Stimulated activated CD4-positive, alpha-beta T cell treated with anti-CD3 and anti-CD28 coated beads, Interleukin-15, amount 100 ng/mL, for 48 hours (primary cell): Measurements from ENCODE around the gene TRIM17.

Source experiments
- DNase-seq, 2 donors: peaks; one replicate each; pipeline ENCODE4 v3.0.0-alpha.2; 2020; ENCODE audit warnings: low read depth in 2 of 2

TRIM17 gene

DNA sequence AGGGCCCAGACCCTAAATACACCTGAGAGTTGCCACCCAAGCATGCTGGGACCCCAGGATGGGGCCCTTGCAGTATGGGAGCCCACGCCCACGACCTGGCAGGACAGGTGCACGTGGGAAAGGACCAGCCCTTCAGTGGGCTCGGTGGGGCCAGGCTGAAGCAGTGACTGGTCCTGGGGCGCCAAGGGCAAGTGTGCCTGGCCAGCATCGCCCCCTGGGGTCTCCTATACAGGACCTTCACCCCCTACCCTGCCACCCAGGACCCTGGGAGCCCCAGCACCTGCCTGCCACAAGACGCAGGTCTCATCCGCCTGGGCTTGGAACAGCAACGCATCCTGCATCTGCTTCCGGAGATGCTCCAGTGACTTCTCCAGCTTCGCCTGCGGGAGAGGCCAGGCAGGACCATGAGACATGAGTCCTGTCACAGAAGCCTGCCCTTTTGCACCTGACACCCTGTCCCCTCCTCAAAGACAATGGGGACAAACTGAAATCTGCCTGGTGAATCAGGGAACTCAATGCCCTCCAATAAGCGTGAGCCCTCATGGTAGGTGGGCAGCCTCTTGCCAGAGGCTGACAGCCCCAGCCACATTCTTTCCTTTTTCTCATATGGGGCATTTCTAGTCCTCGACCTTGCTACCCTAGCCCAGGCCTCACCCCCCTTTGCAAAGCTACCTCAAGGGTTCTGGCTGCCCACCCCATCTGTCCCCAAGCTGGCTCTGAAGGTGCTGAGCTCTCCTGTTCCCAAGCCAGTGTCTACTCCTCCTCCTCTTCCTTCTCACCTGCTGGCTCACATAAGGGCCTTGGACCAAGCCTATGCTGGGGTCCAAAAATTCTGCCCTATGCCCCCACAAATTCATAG, 14.7 kb downstream of the TRIM17 start:
- no peak for DNase-seq

DNA sequence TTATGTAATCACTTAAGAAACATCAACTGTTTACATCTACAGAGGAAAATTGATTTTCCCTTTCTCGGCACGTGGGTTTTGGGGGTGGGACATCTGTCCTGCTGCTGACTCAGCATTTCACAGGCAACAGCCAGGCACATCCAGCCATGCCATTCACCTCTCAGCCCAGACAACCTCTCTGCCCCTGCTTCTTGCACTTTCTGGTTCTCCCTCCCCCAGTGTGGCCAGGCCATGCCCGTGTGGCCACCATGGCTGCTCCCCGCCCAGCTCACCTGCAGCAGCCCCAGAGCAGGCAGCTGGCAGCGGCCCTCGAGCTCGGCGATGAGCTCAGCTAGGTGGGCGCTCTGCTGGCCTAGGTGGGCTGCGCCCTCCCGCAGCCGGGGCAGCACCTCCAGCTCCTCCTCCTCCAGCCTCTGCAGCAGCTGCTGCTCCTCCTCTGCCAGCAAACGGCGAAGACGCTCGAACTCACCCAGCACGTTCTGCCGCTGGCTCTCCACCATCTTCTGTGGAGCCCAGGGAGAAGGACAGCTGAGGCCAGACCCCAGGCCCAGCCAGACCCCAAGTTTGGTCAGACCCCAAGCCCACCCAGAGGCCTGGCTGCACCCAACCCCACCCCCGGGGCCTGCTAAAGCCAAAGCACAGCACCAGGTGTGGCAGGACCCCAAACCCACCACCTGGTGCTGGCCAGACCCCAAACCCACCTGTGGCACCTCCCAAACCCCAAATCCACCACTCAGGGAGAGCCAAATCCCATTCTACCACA, 15.8 kb downstream of the TRIM17 start:
- DNase-seq: no peak

DNA sequence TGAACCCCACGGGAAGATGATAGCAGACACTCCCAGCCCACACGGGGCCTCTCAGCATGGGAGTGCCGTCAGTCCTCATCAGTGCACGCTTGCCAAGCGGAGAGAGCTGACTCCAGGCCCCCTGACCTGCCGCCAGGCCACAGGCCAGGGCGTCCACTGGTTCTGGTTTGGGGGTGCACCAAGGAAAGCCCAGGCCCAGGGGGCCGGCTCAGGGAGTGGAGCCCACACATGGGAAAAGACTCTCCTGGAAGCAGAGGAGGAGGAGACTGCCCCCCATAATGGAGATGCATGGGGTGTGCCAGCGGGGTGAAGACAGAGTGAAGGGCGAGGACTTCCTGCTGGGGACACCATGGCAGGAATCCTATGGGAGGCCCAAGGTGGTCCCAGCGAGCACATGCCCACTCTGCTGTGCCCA, 16.4 kb downstream of the TRIM17 start:
- DNase-seq: no peak

GRCh38 chr1:228399531-228400236, 17.0 kb downstream of the TRIM17 start:
- DNase-seq: no peak

GRCh38 chr1:228398741-228399461, 17.8 kb downstream of the TRIM17 start:
- DNase-seq: no peak

GRCh38 chr1:228397966-228398365, 18.7 kb downstream of the TRIM17 start:
- no peak for DNase-seq

- no peak for DNase-seq
Observed at GRCh38 chr1:228396770-228397662, 19.6 kb downstream of the TRIM17 start.

- no peak for DNase-seq
Observed at GRCh38 chr1:228394571-228395394, 21.9 kb downstream of the TRIM17 start.

- DNase-seq: no peak
Observed at GRCh38 chr1:228393811-228394570, 22.7 kb downstream of the TRIM17 start.

GRCh38 chr1:228393268-228393701, 23.4 kb downstream of the TRIM17 start:
- DNase-seq: no peak

- no peak for DNase-seq
Observed at GRCh38 chr1:228392111-228392936, 24.3 kb downstream of the TRIM17 start.

- no peak for DNase-seq
Observed at GRCh38 chr1:228391411-228392020, 25.1 kb downstream of the TRIM17 start.

DNA sequence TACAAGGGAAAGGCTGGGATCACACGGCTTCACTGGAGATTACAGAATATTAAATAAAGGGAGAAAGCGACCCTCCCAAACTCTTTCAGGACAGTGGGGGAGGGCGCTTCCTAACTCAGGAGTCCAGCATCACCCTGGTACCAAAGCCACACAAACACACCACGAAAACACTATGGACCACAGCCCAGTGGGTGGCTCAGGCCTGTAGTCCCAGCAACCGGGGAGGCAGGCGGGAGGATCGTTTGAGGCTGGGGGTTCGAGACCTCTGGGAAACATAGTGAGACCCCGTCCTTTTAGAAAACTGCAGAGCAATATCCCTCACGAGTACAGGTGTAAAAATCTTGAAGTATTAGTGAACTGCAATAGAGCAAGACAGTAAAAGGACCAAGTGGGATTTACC, 26.0 kb downstream of the TRIM17 start:
- DNase-seq: no peak

DNA sequence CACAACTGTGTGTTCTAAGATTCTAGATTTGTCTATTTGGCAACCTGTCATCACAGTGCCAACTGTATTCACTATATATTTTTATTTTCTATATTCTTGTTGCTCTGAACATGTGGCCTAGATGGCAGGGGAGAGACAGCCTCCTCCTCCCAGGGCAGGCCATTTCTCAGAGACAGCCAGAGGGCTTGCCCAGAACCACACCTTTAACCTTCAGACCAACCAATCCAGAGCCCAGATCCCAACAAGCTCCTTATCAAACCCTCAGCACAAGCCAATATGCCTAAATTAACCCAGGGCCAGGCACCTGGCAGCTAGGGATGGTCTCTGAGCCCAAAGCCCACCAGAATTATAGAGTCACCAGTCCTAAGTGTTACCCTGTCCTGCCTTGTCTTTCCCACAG, 29.3 kb downstream of the TRIM17 start:
- no peak for DNase-seq

GRCh38 chr1:228385232-228385631, 31.4 kb downstream of the TRIM17 start:
- DNase-seq: no peak

- no peak for DNase-seq
Observed at GRCh38 chr1:228383773-228384172, 32.9 kb downstream of the TRIM17 start.

DNA sequence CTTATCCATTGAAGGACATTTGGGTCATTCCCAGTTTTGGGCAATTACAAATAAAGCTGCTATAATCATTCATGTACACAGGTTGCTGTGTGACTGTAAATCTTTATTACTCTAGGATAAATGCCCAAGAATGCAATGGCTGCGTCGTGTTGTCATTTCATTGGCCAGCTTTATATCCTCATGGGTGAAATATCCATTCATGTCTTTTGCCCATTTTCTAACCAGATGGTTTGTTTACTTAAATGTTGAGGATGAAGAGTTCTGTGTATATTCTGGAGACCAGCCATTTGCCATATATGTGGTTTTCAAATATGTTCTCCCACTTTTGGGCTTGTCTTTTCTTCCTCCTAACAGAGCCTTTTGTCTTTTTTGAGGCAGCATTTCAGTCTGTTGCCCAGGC, 35.3 kb downstream of the TRIM17 start:
- DNase-seq: no peak

DNA sequence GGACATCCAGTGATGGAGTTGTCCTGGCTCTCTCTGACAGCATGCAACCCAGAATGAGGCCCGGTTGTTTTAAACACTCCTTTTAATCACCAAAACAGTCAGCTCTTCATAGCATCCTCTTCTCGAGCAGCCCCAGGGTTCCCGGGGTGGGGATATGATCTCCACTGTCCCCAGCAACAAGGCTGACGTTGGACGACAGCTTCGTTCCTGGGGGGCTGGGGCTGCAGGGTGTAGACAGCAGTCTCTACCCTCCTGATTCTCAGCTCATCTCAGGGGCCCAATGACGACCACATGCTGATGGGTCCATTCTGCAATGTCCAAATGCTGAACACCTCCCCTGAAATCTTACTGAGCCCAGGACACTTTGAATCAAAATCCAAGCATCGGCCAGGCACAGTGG, 37.0 kb downstream of the TRIM17 start:
- no peak for DNase-seq
